T-helper 9 cell (primary cell): ENCODE results near the gene HMCN2.

Source experiments
- DNase-seq: peaks from one replicate; pipeline ENCODE4 v3.0.0-alpha.2; 2020

Gene HMCN2

DNA sequence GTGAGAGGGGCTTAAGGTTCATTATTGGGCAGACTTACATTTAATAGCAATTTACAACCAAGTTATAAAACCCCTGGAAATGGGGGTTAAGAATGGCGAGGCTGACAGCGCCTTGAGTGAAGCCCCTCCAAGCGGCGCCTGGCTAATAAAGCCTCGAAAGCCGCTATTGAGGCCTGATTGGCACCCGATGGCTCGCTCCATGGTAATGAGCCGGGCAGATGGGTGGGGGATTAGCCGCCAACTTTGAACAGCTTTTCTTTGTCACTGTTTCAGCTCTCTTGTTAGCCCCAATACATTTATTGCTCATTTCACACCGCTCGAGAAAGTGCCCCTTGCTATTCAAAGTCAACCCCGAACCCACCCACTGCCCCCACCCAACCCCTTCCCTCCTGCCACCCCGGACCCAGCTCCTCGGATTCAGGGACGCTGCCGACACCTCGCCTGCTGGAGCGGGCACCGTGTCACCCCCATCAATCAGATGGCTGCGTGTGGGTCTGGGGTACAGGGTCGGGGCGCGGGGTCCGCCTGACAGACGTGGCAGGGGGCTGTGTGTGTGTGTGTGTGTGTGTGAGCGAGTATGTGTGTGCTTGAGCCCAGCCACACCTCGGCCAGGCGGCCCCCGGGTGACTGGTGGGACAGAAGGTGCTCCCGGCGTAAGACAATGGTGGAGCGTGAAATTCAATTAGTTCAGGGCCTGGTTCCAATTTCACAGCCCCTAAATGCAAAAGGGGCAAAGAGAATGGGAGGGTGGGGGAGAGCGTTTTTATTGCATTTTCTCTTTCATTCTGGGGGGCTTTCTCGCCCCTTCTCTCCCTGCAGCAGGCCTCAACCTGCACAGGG, 213.4 kb downstream of the HMCN2 start:
- no peak for DNase-seq

DNA sequence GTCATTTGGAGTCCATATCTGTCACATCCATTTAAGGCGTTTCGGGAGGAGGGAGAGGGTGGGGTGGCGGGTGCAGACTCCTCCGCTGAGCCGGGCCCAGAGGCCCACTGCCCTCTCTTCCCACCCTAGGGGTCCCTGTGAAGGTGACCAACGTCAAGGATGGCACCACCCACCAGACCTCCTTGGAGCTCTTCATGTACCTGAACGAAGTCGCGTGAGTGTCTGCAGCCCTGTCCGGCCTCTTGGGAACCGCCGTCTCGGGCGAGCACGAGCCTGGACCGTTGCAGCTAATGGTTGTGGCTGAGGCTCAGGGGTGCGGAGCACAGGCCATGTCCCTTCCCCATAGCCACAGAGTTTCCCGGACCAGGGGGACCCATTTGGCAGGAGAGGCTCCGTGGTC, 214.0 kb downstream of the HMCN2 start:
- DNase-seq: no peak

DNA sequence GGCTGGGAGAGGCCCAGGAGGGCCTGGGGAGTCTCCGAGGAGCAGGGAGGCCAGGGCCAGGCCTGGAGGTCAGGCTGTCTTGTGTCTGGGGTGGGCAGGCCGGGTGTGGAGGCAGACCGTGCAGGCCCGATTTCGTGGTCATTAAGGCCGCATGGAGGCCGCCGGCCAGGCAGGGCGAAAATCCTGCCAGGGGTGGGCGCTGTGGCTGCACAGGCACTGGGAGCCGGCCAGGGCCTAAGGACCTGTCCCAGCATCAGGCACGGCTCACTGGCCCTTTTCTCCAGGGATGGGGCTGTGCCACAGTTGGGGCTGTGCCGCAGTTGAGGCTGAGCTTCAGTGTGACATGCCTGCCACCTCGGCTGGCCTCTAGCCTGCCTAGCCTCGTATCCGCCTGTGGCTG, 215.1 kb downstream of the HMCN2 start:
- DNase-seq: no peak

DNA sequence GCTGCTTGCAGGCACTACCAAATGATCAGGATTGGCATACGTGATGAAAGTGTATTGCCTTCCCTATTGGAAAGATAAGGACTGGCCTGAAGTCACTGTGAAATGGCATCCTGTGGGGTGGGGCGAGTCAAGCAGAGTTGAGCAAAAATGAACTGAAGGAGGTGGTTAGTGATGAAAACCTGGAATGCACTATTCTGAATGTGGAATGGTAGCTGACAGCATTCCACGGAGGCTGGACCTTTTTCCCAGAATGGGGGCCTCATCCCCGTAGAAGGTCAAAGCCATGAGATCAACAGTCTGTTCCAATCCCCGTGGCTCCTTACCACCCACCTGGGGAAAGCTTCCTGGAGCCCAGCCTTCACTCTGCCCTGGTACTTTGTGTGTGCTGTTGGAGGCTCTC, 216.9 kb downstream of the HMCN2 start:
- DNase-seq: no peak

DNA sequence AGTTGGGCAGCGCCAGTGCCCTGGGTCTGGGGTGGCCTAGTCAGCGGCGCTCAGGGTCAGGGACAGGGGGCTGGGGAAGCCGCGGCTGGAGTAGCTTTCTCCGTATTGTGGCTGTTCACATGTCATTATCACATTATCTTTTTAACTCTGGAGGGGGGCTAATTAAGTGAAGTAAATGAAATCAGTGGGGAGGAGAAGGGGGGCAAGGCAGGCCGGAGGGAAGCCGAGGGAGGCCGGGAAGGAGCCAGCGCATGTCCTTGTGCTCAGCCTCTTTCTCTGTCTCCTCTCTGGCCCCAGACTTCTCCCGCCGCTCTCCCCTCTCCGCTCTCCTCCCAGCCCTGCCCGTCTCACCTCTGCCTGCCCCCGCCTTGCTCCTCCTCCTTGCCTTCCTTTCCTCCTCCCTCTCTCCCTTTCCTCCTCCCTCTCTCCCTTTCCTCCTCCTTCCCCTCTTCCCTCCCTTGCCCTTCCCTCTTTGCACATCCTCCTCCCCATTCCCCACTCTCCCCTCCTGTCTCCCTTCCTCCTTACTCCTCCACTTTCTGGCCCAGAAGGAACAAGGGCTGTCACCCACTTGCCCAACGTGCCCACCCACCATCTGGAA, 217.9 kb downstream of the HMCN2 start:
- no peak for DNase-seq
